RWPE2 (cell line): ENCODE results near the gene ESCO1.
A peak's percentile ranks its signal among the peaks of the same experiment; 100 is the strongest.

Experiments
- ATAC-seq: fragments of 200-7000 bp; cut with Tn5 transposase; 3 replicates; pipeline ENCODE4 v1.9.1; 2021; ENCODE audit warnings: low read depth
- DNase-seq: peaks from one replicate; pipeline ENCODE4 v3.0.0-alpha.2; 2020; ENCODE audit warnings: low spot score
- H3K27ac ChIP-seq: fragments of 450-650 bp; 2 replicates; pipeline ENCODE4 v1.5.1; 2017; ENCODE audit warnings: mild to moderate bottlenecking; ENCODE audit not compliant: poor library complexity, severe bottlenecking
- H3K27me3 ChIP-seq: fragments of 250-450 bp; sonication (Bioruptor Pico); 2 replicates; pipeline ENCODE4 v1.5.1; 2021; ENCODE audit warnings: mild to moderate bottlenecking, moderate library complexity; ENCODE audit not compliant: insufficient read depth, poor library complexity, severe bottlenecking
- H3K36me3 ChIP-seq: fragments of 250-450 bp; sonication (Bioruptor Pico); 2 replicates; pipeline ENCODE4 v1.5.1; 2020; ENCODE audit warnings: low read depth, mild to moderate bottlenecking, moderate library complexity
- H3K4me1 ChIP-seq: fragments of 250-450 bp; sonication (Bioruptor Pico); 2 replicates; pipeline ENCODE4 v1.5.1; 2021; ENCODE audit warnings: mild to moderate bottlenecking, moderate library complexity; ENCODE audit not compliant: insufficient read depth, poor library complexity, severe bottlenecking
- H3K4me3 ChIP-seq: fragments of 250-450 bp; sonication (Bioruptor Pico); 2 replicates; pipeline ENCODE4 v1.5.1; 2021; ENCODE audit warnings: mild to moderate bottlenecking, moderate library complexity; ENCODE audit not compliant: severe bottlenecking
- H3K9me3 ChIP-seq: fragments of 250-450 bp; sonication (Bioruptor Pico); 2 replicates; pipeline ENCODE4 v1.5.1; 2021; ENCODE audit warnings: mild to moderate bottlenecking, moderate library complexity; ENCODE audit not compliant: severe bottlenecking
- CTCF ChIP-seq: fragments of 450-650 bp; IDR thresholded peaks from one replicate; pipeline ENCODE4 v1.5.1; 2017; ENCODE audit warnings: mild to moderate bottlenecking, moderate library complexity; ENCODE audit not compliant: poor library complexity, severe bottlenecking

The ESCO1 gene

GRCh38 chr18:21605213-21605612 is 4.7 kb upstream of the ESCO1 start:
- Histone ChIP-seq H3K4me1 (no peaks in the 10 kb centered on the region), H3K27me3 (no peaks in the 10 kb centered on the region), H3K4me3 (no peak overlapping the region), H3K9me3 (no peaks in the 10 kb centered on the region), H3K27ac (no peak overlapping the region), H3K36me3 (no peaks in the 10 kb centered on the region)
- no peak for DNase-seq
- no peak for TF ChIP-seq CTCF
- no peak for ATAC-seq

- Histone ChIP-seq H3K4me3 (no peak overlapping the region), H3K27ac (no peak overlapping the region), H3K4me1 (no peaks in the 10 kb centered on the region), H3K9me3 (no peaks in the 10 kb centered on the region), H3K27me3 (no peaks in the 10 kb centered on the region), H3K36me3 (no peaks in the 10 kb centered on the region)
- no peak for DNase-seq
- ATAC-seq = no peak
- TF ChIP-seq CTCF = no peak
Measured at GRCh38 chr18:21604671-21605070, 4.2 kb upstream of the ESCO1 start.

- H3K36me3 ChIP-seq = peaks cover under 1% of the 10 kb centered on the region; the same call in 1 of the 2 replicates
- peaks cover 11% of the 10 kb centered on the region for H3K4me1 ChIP-seq
- TF ChIP-seq CTCF = no peak
- H3K4me3 ChIP-seq = no peak overlapping the region
- no peak for ATAC-seq
- no peak overlapping the region for H3K27ac ChIP-seq
- DNase-seq = no peak
- no peaks in the 10 kb centered on the region for H3K27me3 ChIP-seq
- no peaks in the 10 kb centered on the region for H3K9me3 ChIP-seq
Measured at GRCh38 chr18:21602299-21602587, 1.7 kb upstream of the ESCO1 start.

GRCh38 chr18:21599585-21600525 is 649 bp downstream of the ESCO1 start:
- peak; percentile 68 for ATAC-seq
- peak overlapping the region; percentile 83 for H3K27ac ChIP-seq
- peak; percentile 68 for DNase-seq

More at GRCh38 chr18:21599585-21600525, 649 bp downstream of the ESCO1 start:
- Histone ChIP-seq H3K27me3 (no peaks in the 10 kb centered on the region), H3K9me3 (no peaks in the 10 kb centered on the region), H3K36me3 (peaks cover 4% of the 10 kb centered on the region), H3K4me3 (peak overlapping the region; percentile 77), H3K4me1 (peaks cover 14% of the 10 kb centered on the region)
- TF ChIP-seq CTCF = no peak
